ENCODE results near the gene CACNA2D3.
"Not testable (repeated sequence)": the region's sequence is repeated elsewhere in the genome, so short reads cannot be mapped to it uniquely, and the experiment has no call there.

Gene CACNA2D3

DNA sequence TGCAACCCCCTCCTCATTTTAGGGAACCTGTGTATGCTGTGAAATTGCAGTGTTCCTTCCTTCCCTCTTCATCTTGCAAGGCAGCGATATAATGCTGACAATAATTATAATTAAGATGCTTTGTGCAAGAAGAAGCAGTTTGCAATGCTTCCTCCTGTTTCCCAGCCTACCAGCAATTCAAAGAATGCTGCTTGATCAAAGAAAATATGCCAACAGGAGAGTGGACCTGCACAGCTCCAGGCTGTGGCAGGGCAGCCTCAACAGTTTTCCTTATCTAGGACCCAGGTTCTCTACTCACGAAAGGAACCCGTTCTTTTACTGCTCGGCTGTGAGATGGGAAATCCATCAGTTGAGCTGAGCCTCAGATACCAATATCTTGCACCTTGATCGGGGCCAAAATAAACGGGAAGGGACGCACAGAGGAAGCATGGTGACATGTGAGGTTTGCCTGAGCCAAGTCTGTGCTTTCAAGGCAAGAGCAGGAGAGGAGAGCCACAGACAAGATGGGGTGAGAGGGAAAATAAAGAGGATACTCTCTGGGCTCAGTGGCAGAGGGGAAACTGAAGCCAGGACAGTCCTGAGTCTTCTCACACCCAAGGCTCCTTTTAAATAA, 828.1 kb downstream of the CACNA2D3 start:
- no peak for DNase-seq

DNA sequence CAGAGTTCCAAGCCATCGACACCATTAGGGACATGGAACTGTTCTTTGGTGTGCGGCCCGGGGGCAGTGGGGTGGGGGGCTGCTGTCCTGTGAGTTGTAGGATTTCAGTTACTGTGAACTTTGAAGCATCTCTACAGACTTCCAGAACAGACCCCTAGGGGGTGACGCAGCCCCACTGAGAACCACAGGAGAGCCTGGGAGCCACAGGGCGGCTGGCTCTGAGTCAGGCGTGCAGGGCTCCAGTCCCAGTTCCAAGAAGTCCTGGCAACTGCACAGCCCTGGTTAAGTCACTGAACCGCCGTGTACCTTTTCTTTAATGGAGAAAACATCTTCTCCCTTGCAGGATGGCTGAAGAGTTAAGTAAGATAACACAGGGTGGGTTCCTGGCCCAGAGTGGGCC, 829.1 kb downstream of the CACNA2D3 start:
- no peak for DNase-seq

DNA sequence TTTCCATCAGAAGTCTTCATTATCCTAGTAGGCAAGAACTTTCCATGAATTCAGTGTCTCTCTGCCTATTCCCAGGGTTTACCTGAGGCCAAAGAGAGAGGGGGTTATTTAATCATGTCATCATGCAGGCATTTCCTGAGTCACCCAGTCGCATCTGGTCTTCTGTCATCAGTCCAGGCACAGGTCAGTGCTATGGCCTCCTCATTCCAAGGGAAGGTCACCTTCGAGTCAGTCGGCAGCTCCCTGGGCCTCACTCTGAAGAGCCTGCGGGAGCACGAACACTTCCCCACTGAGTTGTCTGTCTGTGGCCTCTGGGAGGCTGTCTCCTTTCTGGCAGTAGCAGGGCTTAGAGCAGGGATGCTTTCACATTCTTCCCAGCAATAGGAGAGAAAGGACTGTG, 831.7 kb downstream of the CACNA2D3 start:
- no peak for DNase-seq

DNA sequence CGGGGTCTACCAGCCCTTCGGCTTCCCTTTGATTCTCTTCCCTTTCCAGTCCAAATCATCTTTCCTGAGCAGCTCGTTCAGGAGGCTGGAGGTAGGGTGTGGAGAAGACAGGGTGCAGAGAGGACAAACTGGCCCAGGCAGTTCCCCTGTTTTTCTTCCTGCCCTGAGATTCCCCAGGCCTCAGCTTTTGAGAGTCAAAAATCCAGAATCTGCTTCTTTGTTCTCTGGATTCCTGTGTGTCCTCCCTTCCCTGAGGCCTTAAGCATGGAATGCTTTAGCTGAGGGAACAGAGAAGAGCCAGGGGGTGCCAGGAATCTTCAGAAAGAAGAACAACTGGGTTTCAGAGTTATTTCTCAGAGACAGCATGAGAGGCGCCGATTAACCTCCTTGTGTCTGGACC, 832.2 kb downstream of the CACNA2D3 start:
- no peak for DNase-seq

DNA sequence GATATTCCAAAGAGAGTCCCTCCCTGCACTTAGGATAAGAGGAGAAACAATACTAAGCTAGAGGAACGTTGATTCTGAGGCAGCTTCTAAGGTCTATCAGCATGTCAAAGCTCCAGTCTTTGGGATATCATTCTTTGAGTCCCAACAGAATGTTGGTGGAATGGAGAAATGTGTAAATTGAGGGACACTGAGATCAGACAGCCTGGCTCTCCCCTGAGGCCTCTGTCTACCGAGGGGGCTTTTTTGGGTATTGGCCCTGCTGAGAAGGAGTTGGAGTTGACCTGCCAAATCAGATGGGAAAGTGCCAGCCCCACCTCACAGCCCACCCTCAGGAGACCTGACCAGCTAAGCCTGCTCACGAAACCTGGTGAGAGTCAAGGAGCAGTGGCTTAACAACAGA, 833.1 kb downstream of the CACNA2D3 start:
- no peak for DNase-seq

DNA sequence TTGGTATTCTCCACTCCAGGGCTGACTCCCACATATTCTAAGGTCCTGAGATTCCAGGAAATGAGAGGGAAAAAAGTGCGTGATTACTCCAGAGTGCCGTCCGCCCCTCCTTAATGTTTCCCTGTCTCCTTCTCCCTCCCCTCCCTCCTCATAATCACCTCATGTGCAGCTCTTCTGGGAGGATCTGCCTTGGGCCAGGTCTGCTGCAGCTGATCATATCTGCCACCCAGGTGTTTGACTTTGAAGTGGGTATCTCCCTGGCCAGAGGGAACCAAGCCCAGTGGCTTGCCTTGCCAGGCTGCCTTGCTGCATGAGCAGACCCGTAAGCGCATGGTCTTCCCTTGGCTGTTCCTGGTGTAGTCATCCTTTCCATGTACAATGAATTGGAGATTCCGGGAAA, 833.6 kb downstream of the CACNA2D3 start:
- DNase-seq: no peak

DNA sequence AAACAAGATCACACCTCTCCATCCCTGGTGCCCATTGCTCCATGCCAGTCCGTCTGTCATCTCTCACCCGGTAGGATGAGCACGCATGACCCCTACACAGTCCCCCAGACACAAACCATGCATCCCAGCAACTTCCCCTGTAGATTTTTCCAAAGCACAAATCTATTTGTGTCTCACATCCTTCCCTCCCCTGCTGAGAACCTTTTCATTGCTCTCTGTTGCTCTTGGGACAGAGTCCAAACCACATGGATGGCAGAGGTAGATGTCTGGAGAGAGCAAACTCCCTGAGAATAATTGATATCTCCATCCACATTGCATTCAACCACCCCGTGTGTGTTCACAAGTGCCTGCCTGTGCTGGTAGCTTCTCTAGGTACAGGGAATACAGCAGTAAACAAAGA, 835.4 kb downstream of the CACNA2D3 start:
- no peak for DNase-seq

DNA sequence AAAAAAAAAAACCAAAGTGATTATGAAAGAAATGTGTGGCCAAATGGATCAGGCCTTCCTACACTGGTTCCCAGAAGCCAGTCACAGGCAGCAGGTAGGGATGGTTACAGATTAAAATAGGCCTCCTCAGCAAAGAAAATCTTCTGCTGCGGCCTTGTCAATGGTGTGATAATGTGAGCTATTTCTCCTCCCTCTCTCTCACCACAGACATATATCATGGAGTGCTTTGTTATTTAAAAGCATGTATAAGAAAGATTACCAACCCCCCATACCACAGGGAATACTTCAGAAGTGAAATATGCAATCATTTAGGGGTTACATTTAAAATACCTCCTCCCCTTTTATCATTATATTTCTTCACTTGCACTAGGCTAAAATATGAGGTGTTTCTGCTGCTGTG, 837.7 kb downstream of the CACNA2D3 start:
- DNase-seq: no peak

DNA sequence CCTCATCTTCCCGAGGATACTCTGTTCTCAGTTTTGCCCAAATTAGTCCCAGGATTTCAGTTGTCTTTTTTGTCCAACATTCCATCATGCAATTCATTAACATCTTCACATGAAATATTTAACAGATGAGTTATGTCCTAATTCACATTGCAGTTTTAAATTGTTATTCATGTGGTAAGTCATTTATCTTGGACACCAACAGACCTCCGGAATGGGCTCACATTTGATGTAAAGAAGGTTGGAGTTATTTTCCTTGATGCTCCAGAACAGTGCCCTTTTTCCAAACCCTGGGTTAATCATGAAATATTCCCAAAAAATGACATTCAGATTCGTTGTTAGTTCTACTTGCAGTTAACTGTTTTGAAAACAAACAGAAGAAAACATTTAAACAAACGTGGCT, 838.3 kb downstream of the CACNA2D3 start:
- DNase-seq: no peak

DNA sequence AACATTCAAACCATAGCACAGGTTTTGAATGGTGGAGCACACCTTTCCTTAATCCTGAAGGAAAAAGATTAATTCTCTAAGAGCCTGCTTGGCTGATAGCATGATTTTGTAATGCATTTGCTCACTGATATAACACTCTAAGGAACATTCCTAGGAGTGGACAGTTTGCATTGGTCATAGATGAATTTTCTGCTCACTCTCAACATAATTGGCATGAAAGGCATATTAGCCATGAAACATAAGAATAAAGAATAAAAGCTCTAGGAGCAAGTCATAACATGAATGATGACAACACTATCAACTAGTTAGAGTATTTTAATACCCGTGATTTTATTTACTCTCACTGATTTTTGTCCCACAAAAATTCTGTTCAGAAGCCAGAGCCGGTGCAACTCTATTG, 839.8 kb downstream of the CACNA2D3 start:
- DNase-seq: no peak

DNA sequence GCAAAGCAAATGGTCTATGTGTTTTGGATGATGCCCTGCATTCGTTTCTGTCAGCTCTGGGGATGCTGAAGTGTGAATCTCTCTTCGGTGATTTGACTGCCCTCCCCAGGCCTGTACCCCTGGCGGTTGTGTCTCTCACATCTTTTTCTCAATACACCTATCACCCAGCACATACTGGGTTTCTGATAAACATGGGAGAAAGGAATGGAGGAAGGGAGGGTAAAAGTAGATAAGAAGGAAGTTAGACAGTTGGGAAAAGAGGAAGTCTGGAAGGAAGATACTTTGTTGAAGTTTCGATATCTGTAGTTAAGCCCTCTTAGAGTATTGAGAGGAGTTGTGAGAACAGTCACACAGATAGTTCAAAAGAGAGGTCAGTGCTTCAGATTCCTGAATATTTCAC, 841.3 kb downstream of the CACNA2D3 start:
- no peak for DNase-seq

DNA sequence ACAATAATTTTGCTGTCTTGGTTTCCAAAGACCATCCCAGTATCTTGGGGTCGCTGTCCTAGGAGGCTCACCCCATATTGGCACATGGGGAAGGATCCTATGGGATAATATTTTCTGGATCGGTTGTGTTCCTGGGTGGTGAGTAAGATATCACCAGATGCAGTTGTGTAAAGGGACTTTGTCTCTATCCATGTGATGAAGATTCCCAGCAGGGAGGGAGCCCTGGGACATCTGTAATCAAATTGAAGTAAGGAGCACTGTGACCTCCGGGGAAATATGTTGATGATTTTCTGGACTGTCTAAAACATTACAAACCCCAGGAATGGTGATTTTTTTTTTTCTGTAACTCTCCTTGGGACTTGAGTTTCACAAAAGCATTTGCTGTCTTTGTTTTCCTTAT, 841.7 kb downstream of the CACNA2D3 start:
- DNase-seq: no peak

DNA sequence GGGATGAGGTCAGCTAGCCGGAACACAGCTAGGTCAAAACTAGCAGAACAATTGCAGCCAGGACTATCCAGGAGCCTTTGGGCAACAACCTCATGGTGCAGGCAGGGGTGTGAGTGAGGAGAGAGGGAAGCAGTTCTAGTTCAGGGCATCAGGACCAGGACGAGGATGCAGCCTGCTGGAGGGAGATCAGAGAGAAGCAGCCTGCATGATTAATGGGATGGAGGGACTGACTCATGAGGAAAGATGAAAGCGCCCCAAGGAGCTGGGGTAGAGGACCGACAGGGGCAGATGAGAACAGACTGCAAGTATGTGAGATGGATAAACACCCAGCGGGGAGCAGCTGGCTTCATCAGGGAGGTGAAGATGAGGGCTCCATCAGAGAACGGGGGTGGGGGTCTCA, 843.4 kb downstream of the CACNA2D3 start:
- DNase-seq: no peak

DNA sequence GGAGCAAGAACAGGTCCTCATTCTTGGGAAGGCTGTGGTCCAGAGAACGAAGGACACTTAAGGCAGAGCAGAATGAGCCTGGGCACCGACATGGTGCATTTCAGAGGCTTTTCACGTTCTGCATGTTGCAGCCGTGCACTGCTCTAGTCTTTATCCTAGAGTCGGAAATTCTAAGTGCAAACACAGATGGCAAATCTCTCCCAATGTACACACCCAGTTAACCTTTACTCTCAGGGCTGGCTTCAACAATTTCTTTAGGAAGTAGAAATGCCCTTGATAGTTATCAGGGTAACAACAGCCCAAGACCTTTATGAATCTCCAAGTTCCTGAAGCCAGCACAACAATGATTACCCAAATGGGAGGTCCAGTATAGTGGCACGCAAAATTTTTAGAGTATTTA, 844.6 kb downstream of the CACNA2D3 start:
- no peak for DNase-seq

DNA sequence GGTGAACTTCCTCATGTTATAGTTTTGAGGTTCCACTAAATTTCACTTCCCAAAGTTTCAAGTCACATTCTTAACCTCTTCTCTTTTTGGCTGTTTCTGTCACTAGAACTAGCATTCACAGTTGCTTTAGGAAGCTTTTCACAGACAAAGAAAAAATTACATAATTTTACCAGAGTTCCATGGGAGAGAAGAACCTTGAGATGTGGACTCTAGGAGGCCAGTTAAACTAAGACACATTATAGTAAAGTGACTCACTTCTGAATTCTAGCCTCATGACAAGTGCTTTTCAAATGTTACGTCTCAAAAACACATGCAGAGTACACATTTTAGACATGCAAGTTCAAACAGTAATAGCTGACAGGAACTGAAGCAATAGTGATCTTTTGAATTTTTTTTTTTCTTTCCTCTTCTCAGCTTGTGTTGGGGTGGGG, 845.4 kb downstream of the CACNA2D3 start:
- DNase-seq: no peak

DNA sequence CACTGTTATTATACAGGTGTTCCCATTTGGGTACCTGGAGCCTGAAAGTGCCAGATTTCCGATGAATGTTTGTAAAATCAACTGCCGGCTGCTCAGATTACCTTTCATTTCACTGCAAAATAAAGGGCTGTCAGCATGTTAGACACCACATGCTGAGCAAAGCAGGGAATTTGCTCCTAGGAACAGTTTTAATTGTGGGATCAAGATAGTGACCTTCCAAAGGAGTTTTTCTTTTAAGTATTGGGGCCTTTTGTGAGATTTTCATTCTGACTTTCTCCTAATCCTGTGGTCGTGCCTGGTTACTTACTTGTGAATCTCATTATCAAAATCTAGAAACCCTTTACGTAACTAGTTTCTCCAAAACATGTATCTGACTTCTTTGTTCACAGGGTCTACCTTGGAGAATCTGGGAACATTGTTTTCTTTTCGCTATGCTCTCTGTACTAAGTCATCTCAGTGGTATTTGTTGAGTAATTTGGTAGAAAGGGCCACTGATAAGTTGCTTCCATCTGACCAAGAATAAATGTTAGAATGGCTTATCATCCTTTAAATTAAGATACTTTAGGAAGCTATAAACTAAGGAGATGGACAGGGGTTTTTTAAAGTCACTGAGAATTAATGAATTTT, 846.3 kb downstream of the CACNA2D3 start:
- no peak for DNase-seq

DNA sequence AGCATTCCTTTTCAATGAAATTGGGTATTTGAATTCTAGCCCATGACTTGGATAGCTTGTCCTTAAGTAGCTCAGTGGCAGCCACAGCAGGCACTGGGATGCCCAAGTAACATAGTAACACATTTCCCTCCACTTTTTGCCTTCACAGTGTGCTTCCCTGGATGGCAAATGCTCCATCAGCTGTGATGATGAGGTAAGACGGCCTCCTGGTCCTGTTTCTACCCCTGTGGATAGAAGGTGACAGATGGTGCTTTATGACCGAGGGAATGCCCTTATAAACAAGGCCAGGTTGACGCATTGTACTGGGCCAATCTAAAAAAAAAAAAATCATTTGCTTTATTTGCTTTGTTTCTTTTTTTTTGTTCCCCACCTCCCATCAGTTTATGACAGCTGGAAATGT, 847.3 kb downstream of the CACNA2D3 start:
- DNase-seq: no peak

DNA sequence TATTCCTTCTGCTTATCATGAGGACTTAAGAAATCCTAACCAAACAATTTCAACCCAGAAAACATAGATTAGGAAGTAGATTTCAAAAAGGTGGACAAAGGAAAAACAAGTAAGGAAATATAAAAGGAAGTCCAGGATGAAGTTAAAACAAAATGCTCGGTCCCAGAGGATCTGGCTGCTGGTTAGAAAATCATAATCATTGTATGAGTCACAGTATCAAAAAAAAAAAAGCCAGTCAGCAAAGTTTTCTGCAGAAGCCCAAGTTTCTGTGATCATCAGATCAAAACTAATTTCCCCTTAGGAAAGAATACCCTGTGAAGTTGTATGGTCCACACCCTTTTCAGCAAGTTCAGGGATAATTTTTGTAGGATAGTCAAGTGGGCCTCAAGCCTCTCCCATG, 848.5 kb downstream of the CACNA2D3 start:
- no peak for DNase-seq

DNA sequence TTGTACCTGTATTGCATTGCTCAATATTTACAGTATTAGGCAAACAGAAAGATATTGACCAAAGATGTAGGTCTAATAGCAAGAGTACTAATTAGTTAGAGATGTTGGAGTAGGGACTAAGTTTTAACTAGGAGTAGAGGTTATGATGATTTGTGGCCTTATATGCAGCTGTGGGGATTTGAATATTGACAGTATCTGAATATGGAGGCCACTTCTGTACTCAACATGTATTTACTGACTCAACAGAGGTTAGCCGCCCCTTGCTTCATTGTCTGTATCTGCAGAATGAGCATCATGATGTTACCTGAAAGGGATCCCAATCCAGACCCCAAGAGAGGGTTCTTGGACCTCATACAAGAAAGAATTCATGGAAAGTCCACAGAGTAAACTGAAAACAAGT, 855.1 kb downstream of the CACNA2D3 start:
- DNase-seq: no peak

DNA sequence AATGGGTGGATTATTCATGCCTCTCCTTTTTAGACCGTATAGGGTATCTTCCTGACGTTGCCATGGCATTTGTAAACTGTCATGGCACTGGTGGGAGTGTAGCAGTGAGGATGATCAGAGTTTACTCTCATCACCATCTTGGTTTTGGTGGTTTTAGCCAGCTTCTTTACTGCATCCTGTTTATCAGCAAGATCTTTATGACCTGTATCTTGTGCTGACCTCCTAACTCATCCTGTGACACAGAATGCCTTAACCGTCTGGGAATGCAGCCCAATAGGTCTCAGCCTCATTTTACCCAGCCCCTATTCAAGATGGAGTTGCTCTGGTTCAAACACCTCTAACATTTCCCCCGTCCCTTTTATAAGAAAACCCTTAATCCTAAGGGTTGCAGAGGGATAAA, 855.6 kb downstream of the CACNA2D3 start:
- not testable (repeated sequence) for DNase-seq

DNA sequence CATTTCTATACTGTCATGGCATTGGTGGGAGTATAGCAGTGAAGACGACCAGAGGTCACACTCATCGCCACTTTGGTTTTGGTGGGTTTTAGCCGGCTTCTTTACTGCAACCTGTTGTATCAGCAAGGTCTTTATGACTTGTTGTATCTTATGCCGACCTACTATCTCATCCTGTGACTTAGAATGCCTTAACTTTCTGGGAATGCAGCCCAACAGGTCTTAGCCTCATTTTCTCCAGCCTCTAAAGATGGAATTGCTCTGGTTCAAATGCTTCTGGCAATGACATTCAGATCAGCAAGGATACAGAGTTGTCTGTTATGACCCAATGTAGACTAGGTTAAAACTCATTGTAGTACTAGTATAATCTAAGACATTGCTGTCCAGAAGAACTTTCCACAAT, 860.5 kb downstream of the CACNA2D3 start:
- no peak for DNase-seq

DNA sequence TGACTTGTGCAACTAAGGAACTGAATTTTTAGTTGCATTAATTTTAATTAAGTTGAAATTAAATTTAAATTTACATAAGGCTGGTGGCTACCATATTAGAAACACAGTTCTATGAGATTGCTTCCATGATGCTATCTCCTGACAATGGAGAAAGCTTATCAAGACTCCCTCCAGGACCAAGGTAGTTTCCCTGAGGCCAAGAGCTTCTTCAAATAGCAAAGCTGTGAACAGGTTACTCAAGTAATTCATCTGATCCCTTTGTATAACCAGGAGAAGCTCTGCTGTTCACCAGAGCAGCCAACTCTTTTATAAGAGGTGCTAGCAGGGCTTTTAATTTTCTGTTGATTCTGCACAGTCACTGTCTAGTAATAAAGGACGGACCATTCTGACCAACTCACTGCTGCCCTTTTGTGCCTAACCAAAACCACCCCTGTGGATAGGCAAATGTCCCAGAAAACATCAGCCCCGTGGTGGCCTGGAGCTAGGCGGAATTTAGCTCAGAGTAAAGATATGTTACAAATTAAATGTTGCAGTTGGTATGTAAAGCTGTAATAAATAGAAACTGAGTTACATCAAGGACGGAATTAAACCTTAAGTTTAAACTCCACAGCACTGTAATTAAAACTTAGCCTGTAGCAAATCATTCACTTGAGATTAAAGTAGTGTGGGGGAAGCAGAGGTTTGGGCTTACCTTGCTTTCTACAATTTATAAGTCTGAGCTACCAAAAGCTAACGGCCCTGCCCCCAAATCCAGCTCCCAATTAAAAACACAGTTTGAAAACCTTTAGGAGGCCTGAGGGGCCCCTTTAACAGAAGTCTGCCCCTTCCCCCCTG, 861.1 kb downstream of the CACNA2D3 start:
- DNase-seq: no peak

DNA sequence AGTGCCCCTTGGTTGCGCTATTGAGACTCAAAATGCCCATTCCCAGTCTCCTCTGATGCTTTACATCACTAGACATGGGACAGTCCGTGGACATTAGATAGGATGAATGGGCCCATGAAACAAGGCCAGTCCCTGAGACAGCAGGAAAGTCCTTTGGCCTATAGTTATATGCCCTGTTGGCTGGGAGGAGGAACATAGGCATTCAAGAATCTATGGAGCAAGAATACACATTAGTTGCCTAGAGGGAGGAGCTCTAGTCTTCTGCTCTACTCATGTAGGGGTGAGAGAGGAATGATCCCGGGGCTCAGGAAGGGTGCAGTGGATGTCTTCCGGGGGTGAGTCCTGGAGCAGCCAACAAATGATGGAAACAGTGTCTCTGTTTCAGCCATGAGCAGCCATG, 863.5 kb downstream of the CACNA2D3 start:
- DNase-seq: no peak

DNA sequence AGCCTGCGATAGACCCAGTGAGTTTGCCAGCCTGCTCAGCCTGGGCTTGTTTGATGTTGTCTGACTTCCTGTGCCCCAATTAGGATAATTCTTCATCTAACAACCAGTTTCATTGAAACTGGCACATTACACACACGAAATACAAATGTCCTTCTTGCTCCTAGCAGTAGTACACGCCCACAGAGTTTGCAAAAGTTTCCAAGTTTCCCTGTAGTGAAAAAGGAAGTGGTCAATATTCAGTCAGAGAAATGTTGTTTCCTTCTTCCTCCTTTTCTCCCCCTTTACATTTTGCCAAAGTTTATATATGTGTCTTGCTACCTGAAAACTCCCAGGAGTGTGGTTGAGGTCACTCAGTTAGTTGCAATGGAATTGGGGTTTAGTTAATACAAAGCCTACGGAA, 863.9 kb downstream of the CACNA2D3 start:
- no peak for DNase-seq

All from NCI-H2081 treated with DMSO at 0.1 percent for 48 hours (cell line).